Calu3 (cell line): ENCODE results near the gene KLHDC8B. TPM values are rescaled to one million over a fixed set of nuclear protein-coding genes. Genes with fewer than 3 reads are reported as not detected.

Source experiments
- BruUV-seq: library from RNA; stranded (reverse); fragments of 400-500 nt; replicated peaks from 2 replicates; lab custom pipeline; 2021; lab: Mats Ljungman, UMichigan
- CTCF ChIA-PET: fragments of 300-600 bp; sonication (Branson Sonifier 250); formaldehyde crosslinking; loops from one replicate; lab custom pipeline; 2022; ENCODE audit warnings: antibody characterized with exemption; lab: Charles Lee
- DNase-seq: peaks from one replicate; pipeline ENCODE4 v3.0.0; 2022
- H3K27ac Mint-ChIP-seq: one replicate; pipeline ENCODE4 v1.8.0; 2022; ENCODE audit warnings: mixed read lengths; ENCODE audit not compliant: unreplicated experiment
- H3K27me3 Mint-ChIP-seq: one replicate; pipeline ENCODE4 v1.8.0; 2022; ENCODE audit warnings: mixed read lengths; ENCODE audit not compliant: unreplicated experiment
- H3K36me3 Mint-ChIP-seq: one replicate; pipeline ENCODE4 v1.8.0; 2022; ENCODE audit warnings: mild to moderate bottlenecking, moderate library complexity, mixed read lengths; ENCODE audit not compliant: insufficient read depth, unreplicated experiment
- H3K4me1 Mint-ChIP-seq: one replicate; pipeline ENCODE4 v1.8.0; 2022; ENCODE audit warnings: mild to moderate bottlenecking, low read depth, mixed read lengths; ENCODE audit not compliant: unreplicated experiment
- H3K4me3 Mint-ChIP-seq: one replicate; pipeline ENCODE4 v1.8.0; 2022; ENCODE audit warnings: mild to moderate bottlenecking, low read depth, moderate library complexity, mixed read lengths; ENCODE audit not compliant: unreplicated experiment
- H3K9me3 Mint-ChIP-seq: one replicate; pipeline ENCODE4 v1.8.0; 2022; ENCODE audit warnings: low read depth, mixed read lengths; ENCODE audit not compliant: unreplicated experiment
- CTCF ChIP-seq: fragments of 200-600 bp; IDR thresholded peaks from one replicate; pipeline ENCODE4 v1.8.0; 2022; ENCODE audit warnings: antibody characterized with exemption; ENCODE audit not compliant: unreplicated experiment
- intact Hi-C: fragments of 100-400 bp; cut with micrococcal nuclease; formaldehyde crosslinking; loops from one replicate; pipeline ENCODE4 v1.10.0; 2022; ENCODE audit not compliant: unreplicated experiment
- total RNA-seq: library from RNA; stranded (reverse); gene quantifications from 2 replicates; pipeline ENCODE4 v1.2.3, GENCODE V29; 2022

The KLHDC8B gene
- total RNA-seq, 1 experiment from 2014 or later: 5.4 TPM

GRCh38 chr3:49158792-49159191, 12.6 kb upstream of the KLHDC8B start:
- intact Hi-C loops: no loop called here
- H3K36me3 Mint-ChIP-seq: peaks cover 16% of the 10 kb centered on the region
- CTCF ChIA-PET: no interaction called here
- no peaks in the 10 kb centered on the region for H3K9me3 Mint-ChIP-seq
- no peak for TF ChIP-seq CTCF
- H3K4me3 Mint-ChIP-seq: no peak overlapping the region
- BruUV-seq: no TSS peak
- no peak for DNase-seq
- H3K27me3 Mint-ChIP-seq: no peaks in the 10 kb centered on the region
- H3K27ac Mint-ChIP-seq: no peak overlapping the region
- no peaks in the 10 kb centered on the region for H3K4me1 Mint-ChIP-seq

GRCh38 chr3:49161197-49161596, 10.2 kb upstream of the KLHDC8B start:
- DNase-seq: no peak
- no peak for TF ChIP-seq CTCF
- Mint-ChIP-seq H3K4me1 (peaks cover 12% of the 10 kb centered on the region), H3K4me3 (no peak overlapping the region), H3K9me3 (no peaks in the 10 kb centered on the region), H3K27me3 (no peaks in the 10 kb centered on the region), H3K36me3 (peaks cover 34% of the 10 kb centered on the region), H3K27ac (no peak overlapping the region)
- CTCF ChIA-PET: interaction anchor here (0.5 kb wide), 1 partner anchor 172 kb away, joined by 4 read pairs; no protein-coding TSS in a partner anchor
- no TSS peak for BruUV-seq
- intact Hi-C loops: no loop called here

- DNase-seq: no peak
- intact Hi-C loops: no loop called here
- no peak overlapping the region for H3K4me3 Mint-ChIP-seq
- CTCF ChIA-PET: no interaction called here
- peaks cover 12% of the 10 kb centered on the region for H3K4me1 Mint-ChIP-seq
- no TSS peak for BruUV-seq
- H3K9me3 Mint-ChIP-seq: no peaks in the 10 kb centered on the region
- no peaks in the 10 kb centered on the region for H3K27me3 Mint-ChIP-seq
- no peak overlapping the region for H3K27ac Mint-ChIP-seq
- H3K36me3 Mint-ChIP-seq: peaks cover 36% of the 10 kb centered on the region
- TF ChIP-seq CTCF: no peak
Observed at GRCh38 chr3:49161808-49162530, 9.4 kb upstream of the KLHDC8B start.

GRCh38 chr3:49162751-49163419, 8.5 kb upstream of the KLHDC8B start:
- H3K27me3 Mint-ChIP-seq: no peaks in the 10 kb centered on the region
- no peak overlapping the region for H3K27ac Mint-ChIP-seq
- no TSS peak for BruUV-seq
- no peaks in the 10 kb centered on the region for H3K9me3 Mint-ChIP-seq
- no peak overlapping the region for H3K4me3 Mint-ChIP-seq
- CTCF ChIA-PET: no interaction called here
- TF ChIP-seq CTCF: no peak
- intact Hi-C loops: no loop called here
- peaks cover 36% of the 10 kb centered on the region for H3K36me3 Mint-ChIP-seq
- peaks cover 12% of the 10 kb centered on the region for H3K4me1 Mint-ChIP-seq
- no peak for DNase-seq
